ENCODE results near the gene HEBP1.
A peak's percentile ranks its signal among the peaks of the same experiment; 100 is the strongest.

Gene HEBP1

GRCh38 chr12:12947902-12948301, 52.2 kb downstream of the HEBP1 start:
- DNase-seq = no peak

DNA sequence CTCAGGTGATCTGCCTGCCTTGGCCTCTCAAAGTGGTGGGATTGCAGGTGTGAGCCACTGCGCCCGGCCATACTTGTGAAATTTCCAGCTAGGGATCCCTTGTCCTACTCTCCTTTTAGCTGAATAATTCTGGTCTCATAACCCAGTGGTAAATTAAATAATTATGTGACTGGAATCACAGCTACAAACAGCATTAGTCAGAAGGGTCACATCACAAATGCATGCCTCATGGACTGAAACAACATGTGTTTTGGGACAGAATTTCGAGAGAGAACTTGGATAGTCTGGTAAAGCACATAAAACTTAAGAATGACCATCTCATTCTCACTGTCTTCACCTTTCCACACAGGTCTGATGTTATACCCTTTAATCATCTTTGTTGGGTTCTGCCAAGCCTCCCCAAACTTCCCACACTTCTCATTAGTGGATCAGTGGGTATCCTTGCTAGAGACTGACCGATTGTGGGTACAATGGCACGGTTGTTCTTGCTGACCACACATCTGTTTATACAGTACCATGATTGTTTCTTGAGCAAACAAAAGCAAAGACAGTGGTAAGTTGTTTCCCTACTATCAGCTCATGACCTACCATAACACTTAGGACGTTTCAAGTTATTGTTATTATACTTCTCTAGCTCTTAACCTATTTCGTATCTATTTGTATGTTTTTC, 53.2 kb downstream of the HEBP1 start:
- DNase-seq = no peak

- no peak for DNase-seq
Observed at GRCh38 chr12:12945591-12945990, 54.5 kb downstream of the HEBP1 start.

GRCh38 chr12:12943586-12944260, 56.3 kb downstream of the HEBP1 start:
- peak; percentile 52 for DNase-seq

- no peak for DNase-seq
Observed at GRCh38 chr12:12941450-12942350, 58.4 kb downstream of the HEBP1 start.

DNA sequence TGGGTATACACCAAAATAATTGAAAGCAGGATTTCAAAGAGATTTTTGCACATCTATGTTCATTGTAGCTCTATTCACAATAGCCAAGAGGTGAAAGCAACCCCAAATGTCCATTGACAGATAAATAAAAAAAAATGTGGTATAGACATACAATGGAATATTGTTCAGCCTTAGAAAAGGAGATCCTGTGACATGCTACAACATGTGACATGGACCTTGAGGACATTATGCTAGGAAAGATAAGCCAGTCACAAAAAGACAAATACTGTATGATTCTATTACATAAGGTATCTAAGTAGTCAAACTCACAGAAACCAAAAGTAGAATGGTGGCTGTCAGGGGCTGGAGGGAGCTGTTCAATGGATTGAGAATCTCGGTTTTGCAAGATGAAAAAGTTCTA, 60.2 kb downstream of the HEBP1 start:
- DNase-seq = no peak

DNA sequence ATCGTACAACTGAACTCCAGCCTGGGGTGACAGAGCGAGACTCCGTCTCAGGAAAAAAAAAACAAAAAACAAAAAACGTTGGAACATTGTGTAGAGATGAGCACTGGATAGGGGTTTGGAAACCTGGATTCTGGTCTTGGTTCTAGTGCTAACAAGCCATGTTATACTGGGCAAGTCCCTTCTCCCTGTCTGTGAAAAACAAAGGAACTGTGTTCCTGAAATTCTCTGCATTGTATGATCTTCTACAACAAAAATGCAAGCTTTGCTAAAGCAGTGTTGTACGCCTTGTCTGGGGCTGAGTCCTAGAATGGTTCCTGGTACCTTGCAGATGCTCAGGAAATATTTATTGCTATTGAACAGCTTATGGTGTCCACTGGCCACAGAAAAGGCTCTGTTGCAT, 61.5 kb downstream of the HEBP1 start:
- DNase-seq = no peak

- DNase-seq = no peak
Observed at GRCh38 chr12:12936983-12937491, 63.0 kb downstream of the HEBP1 start.

- peak; percentile 21 for DNase-seq
Observed at GRCh38 chr12:12934556-12934955, 65.5 kb downstream of the HEBP1 start.

- DNase-seq = no peak
Observed at GRCh38 chr12:12933742-12934141, 66.3 kb downstream of the HEBP1 start.

GRCh38 chr12:12930633-12931219, 69.3 kb downstream of the HEBP1 start:
- DNase-seq = no peak

DNA sequence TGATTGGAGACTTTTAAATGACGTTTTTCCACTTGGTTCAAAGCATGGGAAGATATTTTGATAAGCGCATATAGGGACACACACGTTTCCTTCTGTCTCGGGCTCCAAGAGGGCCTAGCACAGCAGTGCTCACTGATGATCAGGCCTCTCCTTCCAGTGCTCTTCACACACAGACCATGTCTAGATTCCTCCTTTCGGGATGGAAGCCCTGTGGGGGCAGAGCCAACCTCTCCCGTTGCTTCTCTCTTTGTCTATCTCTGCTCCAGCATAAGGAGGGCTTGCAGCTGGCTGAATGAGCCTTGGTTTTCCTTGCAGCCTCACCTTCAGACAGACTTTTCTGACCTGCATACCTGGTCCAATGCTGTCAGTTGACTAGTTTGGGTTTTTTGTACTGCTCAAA, 70.4 kb downstream of the HEBP1 start:
- DNase-seq = no peak

DNA sequence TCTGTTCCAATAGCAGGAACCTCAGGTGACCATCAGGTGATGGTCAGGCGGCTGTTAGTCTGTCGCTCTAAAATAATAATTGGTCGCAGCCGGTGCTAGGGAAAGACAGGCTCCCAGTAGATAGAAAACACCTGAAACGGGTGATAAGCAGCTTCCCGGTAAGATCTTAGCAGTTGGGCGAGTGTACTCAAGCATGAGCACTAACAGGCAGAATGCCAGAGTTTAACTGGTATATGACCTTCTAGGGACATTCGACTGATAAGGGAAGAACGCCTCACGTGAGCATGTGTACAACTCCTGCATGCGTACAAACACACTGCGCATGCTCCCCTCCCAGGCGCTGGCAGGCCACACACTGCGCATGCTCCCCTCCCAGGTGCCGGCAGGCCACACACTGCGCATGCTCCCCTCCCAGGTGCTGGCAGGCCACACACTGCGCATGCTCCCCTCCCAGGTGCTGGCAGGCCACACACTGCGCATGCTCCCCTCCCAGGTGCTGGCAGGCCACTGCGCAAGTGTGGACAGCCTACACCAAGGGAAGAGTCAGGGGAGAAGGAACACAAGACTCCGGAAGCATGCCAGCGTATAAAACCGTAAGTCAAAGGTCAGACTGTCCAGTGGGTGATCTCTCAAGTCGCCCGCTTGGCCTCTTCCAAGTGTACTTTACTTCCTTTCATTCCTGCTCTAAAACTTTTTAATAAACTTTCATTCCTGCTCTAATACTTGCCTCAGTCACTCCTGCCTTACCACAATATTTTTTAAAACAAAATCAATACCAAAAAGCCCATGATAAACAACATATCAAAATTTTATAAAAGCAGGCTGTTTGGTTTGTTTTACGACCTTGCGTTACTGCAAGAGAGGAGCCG, 72.6 kb downstream of the HEBP1 start:
- DNase-seq = peak; percentile 19

DNA sequence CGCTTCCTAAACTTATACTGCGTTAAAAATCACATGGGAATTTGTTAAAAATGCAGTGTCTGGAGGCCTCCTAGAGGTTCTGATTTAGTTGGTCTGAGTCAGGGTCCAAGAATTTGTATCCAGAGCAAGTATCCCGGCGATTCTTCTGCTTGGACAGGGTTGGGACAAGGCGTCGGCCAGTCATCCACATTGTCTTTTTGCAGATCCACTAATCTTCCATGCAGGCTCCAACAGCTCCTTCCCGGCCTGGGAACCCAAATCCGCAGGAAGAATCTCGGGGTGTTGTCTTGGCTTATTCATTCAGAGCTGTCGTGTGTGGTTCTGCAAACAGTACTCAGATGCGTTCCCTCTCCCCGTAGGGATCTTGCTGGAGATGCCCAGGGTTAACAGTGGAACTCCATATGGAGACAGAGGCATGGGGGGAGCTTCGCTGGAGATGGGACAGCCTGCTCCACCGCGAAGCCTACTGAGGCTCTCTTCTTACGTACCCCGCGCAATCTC, 73.4 kb downstream of the HEBP1 start:
- DNase-seq = peak; percentile 61

GRCh38 chr12:12925388-12925787, 74.7 kb downstream of the HEBP1 start:
- DNase-seq = peak; percentile 35
